GM12865 (cell line): ENCODE measurements around the gene LMNA.
"Not testable (repeated sequence)": the region's sequence is repeated elsewhere in the genome, so short reads cannot be mapped to it uniquely, and the experiment has no call there.

ENCODE experiments used
- DNase-seq: peaks from one replicate; pipeline ENCODE4 v3.0.0; 2010; ENCODE audit warnings: low read depth
- H3K4me3 ChIP-seq: 2 replicates; pipeline ENCODE4 v1.5.1; 2011; ENCODE audit warnings: mild to moderate bottlenecking, low read depth, low read length, control low read depth
- TF ChIP-seq, protein P1 (sequence below): IDR thresholded peaks from 2 replicates; pipeline ENCODE4 v1.5.1; 2011; ENCODE audit warnings: low read length, control low read depth, low read depth, inconsistent platforms; ENCODE audit not compliant: insufficient read depth; ENCODE audit errors: missing control alignments

Gene LMNA

DNA sequence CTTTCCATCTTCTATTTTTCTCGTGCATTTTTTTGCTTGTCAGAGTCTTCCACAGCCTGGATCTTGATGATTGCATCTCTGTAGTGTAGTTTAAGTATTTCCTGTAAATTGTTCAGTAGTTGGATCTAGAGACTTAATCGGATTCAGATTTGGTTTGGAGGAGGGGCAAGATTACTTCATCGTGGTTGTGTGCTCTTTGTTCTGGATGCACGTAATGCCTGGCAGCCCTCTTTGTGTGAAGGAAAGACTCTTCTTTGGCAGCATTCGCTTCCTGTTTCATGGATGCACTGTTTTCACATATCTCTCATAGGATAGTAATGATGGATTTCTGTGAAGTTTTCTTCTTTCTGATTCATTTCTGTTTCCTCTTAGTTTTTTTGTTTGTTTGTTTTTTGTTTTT, 53.0 kb downstream of the LMNA start:
- TF ChIP-seq, protein P1, sequence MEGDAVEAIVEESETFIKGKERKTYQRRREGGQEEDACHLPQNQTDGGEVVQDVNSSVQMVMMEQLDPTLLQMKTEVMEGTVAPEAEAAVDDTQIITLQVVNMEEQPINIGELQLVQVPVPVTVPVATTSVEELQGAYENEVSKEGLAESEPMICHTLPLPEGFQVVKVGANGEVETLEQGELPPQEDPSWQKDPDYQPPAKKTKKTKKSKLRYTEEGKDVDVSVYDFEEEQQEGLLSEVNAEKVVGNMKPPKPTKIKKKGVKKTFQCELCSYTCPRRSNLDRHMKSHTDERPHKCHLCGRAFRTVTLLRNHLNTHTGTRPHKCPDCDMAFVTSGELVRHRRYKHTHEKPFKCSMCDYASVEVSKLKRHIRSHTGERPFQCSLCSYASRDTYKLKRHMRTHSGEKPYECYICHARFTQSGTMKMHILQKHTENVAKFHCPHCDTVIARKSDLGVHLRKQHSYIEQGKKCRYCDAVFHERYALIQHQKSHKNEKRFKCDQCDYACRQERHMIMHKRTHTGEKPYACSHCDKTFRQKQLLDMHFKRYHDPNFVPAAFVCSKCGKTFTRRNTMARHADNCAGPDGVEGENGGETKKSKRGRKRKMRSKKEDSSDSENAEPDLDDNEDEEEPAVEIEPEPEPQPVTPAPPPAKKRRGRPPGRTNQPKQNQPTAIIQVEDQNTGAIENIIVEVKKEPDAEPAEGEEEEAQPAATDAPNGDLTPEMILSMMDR: no peak
- no peak overlapping the region for H3K4me3 ChIP-seq
- DNase-seq: no peak

- no peak overlapping the region for H3K4me3 ChIP-seq
- no peak for DNase-seq
Observed at GRCh38 chr1:156172696-156173470, 58.4 kb downstream of the LMNA start.

DNA sequence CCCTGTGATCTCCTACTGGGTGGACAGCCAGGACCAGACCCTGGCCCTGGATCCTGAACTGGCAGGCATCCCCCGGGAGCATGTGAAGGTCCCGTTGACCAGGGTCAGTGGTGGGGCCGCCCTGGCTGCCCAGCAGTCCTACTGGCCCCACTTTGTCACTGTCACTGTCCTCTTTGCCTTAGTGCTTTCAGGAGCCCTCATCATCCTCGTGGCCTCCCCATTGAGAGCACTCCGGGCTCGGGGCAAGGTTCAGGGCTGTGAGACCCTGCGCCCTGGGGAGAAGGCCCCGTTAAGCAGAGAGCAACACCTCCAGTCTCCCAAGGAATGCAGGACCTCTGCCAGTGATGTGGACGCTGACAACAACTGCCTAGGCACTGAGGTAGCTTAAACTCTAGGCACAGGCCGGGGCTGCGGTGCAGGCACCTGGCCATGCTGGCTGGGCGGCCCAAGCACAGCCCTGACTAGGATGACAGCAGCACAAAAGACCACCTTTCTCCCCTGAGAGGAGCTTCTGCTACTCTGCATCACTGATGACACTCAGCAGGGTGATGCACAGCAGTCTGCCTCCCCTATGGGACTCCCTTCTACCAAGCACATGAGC, 62.2 kb downstream of the LMNA start:
- DNase-seq: no peak
- TF ChIP-seq, protein P1: no peak
- H3K4me3 ChIP-seq: no peak overlapping the region

More at GRCh38 chr1:156172696-156173470, 58.4 kb downstream of the LMNA start:
- TF ChIP-seq, protein P1: no peak

DNA sequence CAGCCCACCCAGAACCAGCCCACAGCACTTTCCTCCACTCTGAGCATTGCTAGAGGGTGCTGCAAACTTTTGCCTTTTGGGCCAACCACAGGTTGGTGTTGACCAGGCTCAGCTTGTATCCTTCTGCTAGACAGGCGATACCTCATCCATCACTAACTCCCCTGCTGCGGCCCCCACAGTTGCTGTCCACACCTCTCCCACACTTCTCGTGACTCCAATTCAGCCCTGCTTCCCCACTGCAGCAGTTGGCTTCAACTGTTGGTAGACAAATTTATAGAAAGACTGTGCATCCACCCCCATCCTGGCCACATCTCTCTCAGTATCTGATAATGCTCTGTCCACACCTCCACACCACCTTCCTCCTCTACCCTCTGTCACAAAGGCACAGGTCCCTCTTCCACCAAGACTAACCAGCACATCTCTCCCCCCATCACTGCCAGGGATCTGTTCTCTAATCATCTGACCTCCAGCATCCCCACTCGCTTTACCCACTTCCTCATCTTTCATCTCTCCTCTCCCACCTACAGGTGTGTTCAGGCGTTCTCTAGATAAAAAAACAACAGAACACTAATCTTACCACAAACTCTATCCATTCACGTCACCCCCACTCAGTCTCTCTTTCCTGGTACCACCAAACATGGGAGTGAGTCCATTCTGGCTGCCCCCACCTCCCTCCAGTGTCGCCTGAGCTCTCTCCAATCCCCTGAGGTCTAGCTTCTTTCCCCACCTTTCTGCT, 63.6 kb downstream of the LMNA start:
- H3K4me3 ChIP-seq: no peak overlapping the region
- no peak for DNase-seq
- TF ChIP-seq, protein P1: no peak

DNA sequence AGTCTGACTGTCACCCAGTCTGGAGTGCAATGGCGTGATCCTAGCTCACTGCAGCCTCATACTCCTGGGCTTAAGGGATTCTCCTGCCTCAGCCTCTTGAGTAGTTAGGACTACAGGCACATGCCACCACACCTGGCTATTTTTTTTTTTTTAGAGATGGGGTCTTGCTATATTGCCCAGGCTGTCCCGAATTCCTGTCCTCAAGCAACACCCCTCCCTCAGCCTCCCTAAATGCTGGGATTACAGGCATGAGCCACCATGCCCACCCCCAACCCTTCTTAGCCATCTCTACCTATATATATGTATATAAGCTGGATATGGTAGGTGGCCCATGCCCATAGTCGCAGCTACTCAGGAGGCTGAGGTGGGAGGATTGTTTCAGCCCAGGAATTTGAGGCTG, 66.0 kb downstream of the LMNA start:
- no peak overlapping the region for H3K4me3 ChIP-seq
- TF ChIP-seq, protein P1: no peak
- DNase-seq: no peak

- DNase-seq, H3K4me3 ChIP-seq: not testable (repeated sequence)
Observed at GRCh38 chr1:156181391-156181924, 66.9 kb downstream of the LMNA start.

DNA sequence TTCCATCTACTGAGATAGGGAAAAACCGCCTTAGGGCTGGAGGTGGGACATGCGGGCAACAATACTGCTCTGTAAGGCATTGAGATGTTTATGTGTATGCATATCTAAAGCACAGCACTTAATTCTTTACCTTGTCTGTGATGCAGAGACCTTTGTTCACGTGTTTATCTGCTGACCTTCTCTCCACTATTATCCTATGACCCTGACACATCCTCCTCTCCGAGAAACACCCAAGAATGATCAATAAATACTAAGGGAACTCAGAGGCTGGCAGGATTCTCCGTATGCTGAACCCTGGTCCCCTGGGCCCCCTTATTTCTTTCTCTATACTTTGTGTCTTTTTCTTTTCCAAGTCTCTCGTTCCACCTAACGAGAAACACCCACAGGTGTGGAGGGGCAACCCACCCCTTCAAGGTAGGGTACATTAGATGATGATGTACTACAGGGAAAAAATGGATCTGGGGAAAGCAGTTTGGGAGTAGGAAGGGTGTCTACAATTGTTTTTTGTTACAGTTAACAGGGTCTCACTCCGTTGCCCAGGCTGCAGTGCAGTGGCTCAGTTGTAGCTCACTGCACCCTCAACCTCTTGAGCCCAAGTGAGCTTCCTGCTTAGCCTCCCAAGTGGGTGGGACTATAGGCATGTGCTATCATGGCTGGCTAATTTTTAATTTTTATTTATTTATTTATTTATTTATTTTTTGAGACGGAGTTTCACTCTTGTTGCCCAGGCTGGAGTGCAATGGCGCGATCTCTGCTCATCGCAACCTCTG, 67.7 kb downstream of the LMNA start:
- not testable (repeated sequence) for H3K4me3 ChIP-seq

GRCh38 chr1:156186347-156187177, 72.1 kb downstream of the LMNA start:
- not testable (repeated sequence) for DNase-seq, H3K4me3 ChIP-seq

More for the DNA sequence above, 67.7 kb downstream of the LMNA start:
- not testable (repeated sequence) for DNase-seq
